ENCODE results near the gene TSPAN9. TPM values are rescaled to one million over a fixed set of nuclear protein-coding genes. Genes with fewer than 3 reads are reported as not detected.

TSPAN9 gene
- total RNA-seq, 4 donors from 2014 or later = 27.9 to 49.1 (median 42.0) TPM

- 67 to 74% methylated on average over 5 of the region's 5 CpGs for WGBS, 2 donors
- intact Hi-C loops (cut with DNase I; ENCODE audit: low total_unique reads) = no loop called here
- no peak for TF ChIP-seq POLR2A (IDR thresholded peaks at IDR 0.05)
- TF ChIP-seq CTCF (IDR thresholded peaks at IDR 0.05) = no peak
- H3K4me3 ChIP-seq (ENCODE audit: low read depth, poor library complexity, severe bottlenecking) = no peak overlapping the region
- no peak for DNase-seq (ENCODE audit: low spot score in 2 of 2)
Measured at GRCh38 chr12:3120701-3121100, 43.5 kb downstream of the TSPAN9 start.

- intact Hi-C loops (cut with DNase I; ENCODE audit: low total_unique reads) = no loop called here
- DNase-seq (ENCODE audit: low spot score in 2 of 2) = peak in 1 of 2 donors; percentile 88
- TF ChIP-seq POLR2A (IDR thresholded peaks at IDR 0.05) = no peak
- no peak for TF ChIP-seq CTCF (IDR thresholded peaks at IDR 0.05)
- WGBS, 2 donors = 42 to 46% methylated on average over 13 of the region's 13 CpGs
- H3K4me3 ChIP-seq (ENCODE audit: low read depth, poor library complexity, severe bottlenecking) = no peak overlapping the region
Measured at GRCh38 chr12:3122841-3123678, 45.9 kb downstream of the TSPAN9 start.

GRCh38 chr12:3123729-3124128 lies 46.5 kb downstream of the TSPAN9 start:
- TF ChIP-seq POLR2A (IDR thresholded peaks at IDR 0.05) (no peak), CTCF (IDR thresholded peaks at IDR 0.05) (no peak)
- DNase-seq (ENCODE audit: low spot score in 2 of 2) = no peak
- intact Hi-C loops (cut with DNase I; ENCODE audit: low total_unique reads) = no loop called here
- H3K4me3 ChIP-seq (ENCODE audit: low read depth, poor library complexity, severe bottlenecking) = no peak overlapping the region
- WGBS, 2 donors = 59 to 65% methylated on average over 4 of the region's 4 CpGs

- intact Hi-C loops (cut with DNase I; ENCODE audit: low total_unique reads) = no loop called here
- TF ChIP-seq CTCF (IDR thresholded peaks at IDR 0.05) = no peak
- TF ChIP-seq POLR2A (IDR thresholded peaks at IDR 0.05) = no peak
- no peak overlapping the region for H3K4me3 ChIP-seq (ENCODE audit: low read depth, poor library complexity, severe bottlenecking)
- 94 to 96% methylated on average over 1 of the region's 1 CpG for WGBS, 2 donors
- DNase-seq (ENCODE audit: low spot score in 2 of 2) = no peak
Measured at GRCh38 chr12:3124917-3125316, 47.7 kb downstream of the TSPAN9 start.

- no peak for DNase-seq (ENCODE audit: low spot score in 2 of 2)
- intact Hi-C loops (cut with DNase I; ENCODE audit: low total_unique reads) = no loop called here
- WGBS, 2 donors = 89 to 90% methylated on average over 5 of the region's 5 CpGs
- no peak overlapping the region for H3K4me3 ChIP-seq (ENCODE audit: low read depth, poor library complexity, severe bottlenecking)
- no peak for TF ChIP-seq POLR2A (IDR thresholded peaks at IDR 0.05)
- no peak for TF ChIP-seq CTCF (IDR thresholded peaks at IDR 0.05)
Measured at GRCh38 chr12:3125674-3126073, 48.5 kb downstream of the TSPAN9 start.

Data from lower leg skin (tissue), 4 donors.